ENCODE results near the gene USP17L5.
"Not testable (repeated sequence)": the region's sequence is repeated elsewhere in the genome, so short reads cannot be mapped to it uniquely, and the experiment has no call there.

Gene USP17L5

GRCh38 chr4:9381012-9381534 is 41.9 kb downstream of the USP17L5 start:
- H3K27ac ChIP-seq (ENCODE audit: low read length); H3K9me3 ChIP-seq (ENCODE audit: control insufficient read depth in 2 of 2, low read length in 2 of 2); H3K36me3 ChIP-seq (ENCODE audit: control insufficient read depth in 2 of 2, insufficient read depth in 2 of 2, low read length in 2 of 2); H3K4me1 ChIP-seq (ENCODE audit: control insufficient read depth, insufficient read depth, low read length); H3K27me3 ChIP-seq (ENCODE audit: control insufficient read depth in 1 of 2, insufficient read depth in 2 of 2, low read length in 2 of 2): not testable (repeated sequence)
- peak overlapping the region in 1 of 2 donors; percentile 51 for H3K9ac ChIP-seq (ENCODE audit: low read length in 2 of 2)
- H3K4me3 ChIP-seq (ENCODE audit: low read length in 2 of 2) = peak overlapping the region in 1 of 2 donors; percentile 70

GRCh38 chr4:9384126-9384525 is 44.9 kb downstream of the USP17L5 start:
- no peaks in the 10 kb centered on the region for H3K36me3 ChIP-seq (ENCODE audit: control insufficient read depth in 2 of 2, insufficient read depth in 2 of 2, low read length in 2 of 2)
- H3K9me3 ChIP-seq (ENCODE audit: control insufficient read depth in 2 of 2, low read length in 2 of 2) = no peaks in the 10 kb centered on the region
- H3K4me1 ChIP-seq (ENCODE audit: control insufficient read depth, insufficient read depth, low read length) = no peaks in the 10 kb centered on the region
- no peak overlapping the region for H3K27ac ChIP-seq (ENCODE audit: low read length)
- no peak overlapping the region for H3K9ac ChIP-seq (ENCODE audit: low read length in 2 of 2)
- no peaks in the 10 kb centered on the region for H3K27me3 ChIP-seq (ENCODE audit: control insufficient read depth in 1 of 2, insufficient read depth in 2 of 2, low read length in 2 of 2)
- no peak overlapping the region for H3K4me3 ChIP-seq (ENCODE audit: low read length in 2 of 2)

- H3K9ac ChIP-seq (ENCODE audit: low read length in 2 of 2); H3K27ac ChIP-seq (ENCODE audit: low read length); H3K36me3 ChIP-seq (ENCODE audit: control insufficient read depth in 2 of 2, insufficient read depth in 2 of 2, low read length in 2 of 2); H3K4me1 ChIP-seq (ENCODE audit: control insufficient read depth, insufficient read depth, low read length); H3K27me3 ChIP-seq (ENCODE audit: control insufficient read depth in 1 of 2, insufficient read depth in 2 of 2, low read length in 2 of 2); H3K9me3 ChIP-seq (ENCODE audit: control insufficient read depth in 2 of 2, low read length in 2 of 2); H3K4me3 ChIP-seq (ENCODE audit: low read length in 2 of 2): not testable (repeated sequence)
These were observed 49.8 kb downstream of the USP17L5 start for GRCh38 chr4:9389001-9389400.

Data from stomach smooth muscle (tissue), 2 donors.